LHCN-M2 (cell line): Measurements from ENCODE around the gene PDCL2. TPM values are rescaled to one million over a fixed set of nuclear protein-coding genes. Genes with fewer than 3 reads are reported as not detected.

Experiments
- DNase-seq: peaks from one replicate; pipeline ENCODE4 v3.0.0-alpha.2; 2012; ENCODE audit warnings: low read depth
- total RNA-seq: library from RNA; depleted of rRNA; stranded (reverse); fragments of >200 nt; gene quantifications from 2 replicates; pipeline ENCODE4 v1.2.3, GENCODE V29; 2014; rRNA removed

Gene PDCL2
- total RNA-seq, 1 experiment from 2014 or later, result not detected

GRCh38 chr4:55539658-55540057 is 52.4 kb downstream of the PDCL2 start:
- DNase-seq, result no peak

GRCh38 chr4:55538531-55538930 is 53.5 kb downstream of the PDCL2 start:
- DNase-seq, result no peak

GRCh38 chr4:55534306-55534705 is 57.7 kb downstream of the PDCL2 start:
- DNase-seq, result no peak

- no peak for DNase-seq
Measured at GRCh38 chr4:55530691-55531090, 61.4 kb downstream of the PDCL2 start.

GRCh38 chr4:55530167-55530566 is 61.9 kb downstream of the PDCL2 start:
- DNase-seq, result no peak

GRCh38 chr4:55528491-55528890 is 63.6 kb downstream of the PDCL2 start:
- no peak for DNase-seq

- peak; percentile 14 for DNase-seq
Measured at GRCh38 chr4:55524844-55525571, 67.0 kb downstream of the PDCL2 start.

GRCh38 chr4:55518442-55518841 is 73.6 kb downstream of the PDCL2 start:
- no peak for DNase-seq

GRCh38 chr4:55517526-55518229 is 74.4 kb downstream of the PDCL2 start:
- DNase-seq, result no peak

GRCh38 chr4:55512922-55513571 is 79.0 kb downstream of the PDCL2 start:
- no peak for DNase-seq

GRCh38 chr4:55512077-55512476 is 80.0 kb downstream of the PDCL2 start:
- no peak for DNase-seq

- no peak for DNase-seq
Measured at GRCh38 chr4:55510685-55511084, 81.4 kb downstream of the PDCL2 start.

GRCh38 chr4:55509266-55509665 is 82.8 kb downstream of the PDCL2 start:
- peak; percentile 2 for DNase-seq

GRCh38 chr4:55507612-55508011 is 84.4 kb downstream of the PDCL2 start:
- DNase-seq, result no peak

Other genes with a start within 250 kb of the PDCL2 start
- gene SRD5A3, start 246.0 kb downstream of the PDCL2 start, total RNA-seq, result 24.4 and 26.4 TPM in 2 replicates
- 176 and 184 TPM in 2 replicates for gene TMEM165, start 196.3 kb downstream of the PDCL2 start, total RNA-seq
- gene CLOCK, start 45.3 kb downstream of the PDCL2 start, total RNA-seq, result 36.7 and 40.0 TPM in 2 replicates
- 0.34 TPM in 1 of 2 replicates, not detected in the other for gene NMU, start 44.1 kb upstream of the PDCL2 start, total RNA-seq
- not detected in 2 replicates for gene EXOC1L, start 227.5 kb upstream of the PDCL2 start, total RNA-seq